SK-N-DZ (cell line): ENCODE results near the gene PAPPA2.

ENCODE experiments used
- DNase-seq: peaks from one replicate; pipeline ENCODE4 v3.0.0-alpha.2; 2015; ENCODE audit warnings: low spot score

Gene PAPPA2

GRCh38 chr1:176501599-176501998 is 38.6 kb downstream of the PAPPA2 start:
- DNase-seq, result no peak

DNA sequence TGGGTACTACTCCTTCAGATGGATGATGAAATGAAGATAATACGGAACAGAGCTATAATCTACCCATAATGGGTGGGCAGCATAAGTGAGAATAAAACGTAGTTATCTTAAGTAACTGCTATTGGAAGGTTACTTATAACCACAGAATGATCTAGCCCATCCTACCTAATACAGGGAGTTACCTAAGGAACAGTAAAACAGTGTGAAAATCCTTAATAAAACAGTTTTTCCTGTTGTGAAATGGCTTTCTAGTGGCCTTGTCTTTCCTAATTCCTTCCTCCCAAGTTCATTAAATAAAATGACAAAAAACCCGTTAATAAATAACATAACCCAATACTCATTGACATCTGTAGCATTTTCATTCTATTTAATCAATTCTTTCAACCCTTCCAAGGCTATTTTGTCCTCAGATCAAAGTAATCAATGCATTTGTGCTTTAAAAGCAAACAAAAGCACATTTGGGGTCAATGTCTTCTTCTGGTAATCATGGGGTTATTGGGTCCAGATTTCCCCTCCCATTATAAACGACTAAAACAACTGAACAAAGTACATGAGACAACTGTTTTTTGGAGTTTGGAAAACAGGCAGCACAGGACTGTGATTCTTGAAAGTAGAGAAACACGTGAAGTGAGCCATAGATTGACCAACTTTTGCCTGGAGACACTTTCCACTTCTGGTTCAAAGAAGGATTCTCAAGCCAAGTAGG is 42.0 kb downstream of the PAPPA2 start:
- no peak for DNase-seq

- no peak for DNase-seq
Measured at GRCh38 chr1:176512966-176513365, 50.0 kb downstream of the PAPPA2 start.

DNA sequence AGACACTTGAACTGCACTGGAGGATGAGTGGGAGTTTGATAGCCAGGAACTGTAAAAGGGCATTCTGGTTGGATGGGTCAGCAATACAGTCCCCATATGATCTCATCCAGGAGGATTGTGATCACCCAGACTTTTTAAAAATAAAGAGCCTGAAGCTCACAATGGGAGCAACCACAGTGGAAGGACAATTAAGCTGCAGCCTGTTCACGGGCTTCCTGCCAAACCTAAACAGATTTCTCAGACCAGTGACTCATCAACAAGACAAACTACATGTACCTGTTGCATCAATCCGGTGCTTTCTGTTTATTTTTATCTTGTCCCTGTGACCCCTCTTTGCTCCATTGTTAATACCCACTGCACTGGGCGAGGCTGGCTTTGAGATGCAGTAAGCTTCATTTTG is 52.3 kb downstream of the PAPPA2 start:
- no peak for DNase-seq

- no peak for DNase-seq
Measured at GRCh38 chr1:176517484-176517883, 54.5 kb downstream of the PAPPA2 start.

GRCh38 chr1:176521211-176521610 is 58.2 kb downstream of the PAPPA2 start:
- no peak for DNase-seq

DNA sequence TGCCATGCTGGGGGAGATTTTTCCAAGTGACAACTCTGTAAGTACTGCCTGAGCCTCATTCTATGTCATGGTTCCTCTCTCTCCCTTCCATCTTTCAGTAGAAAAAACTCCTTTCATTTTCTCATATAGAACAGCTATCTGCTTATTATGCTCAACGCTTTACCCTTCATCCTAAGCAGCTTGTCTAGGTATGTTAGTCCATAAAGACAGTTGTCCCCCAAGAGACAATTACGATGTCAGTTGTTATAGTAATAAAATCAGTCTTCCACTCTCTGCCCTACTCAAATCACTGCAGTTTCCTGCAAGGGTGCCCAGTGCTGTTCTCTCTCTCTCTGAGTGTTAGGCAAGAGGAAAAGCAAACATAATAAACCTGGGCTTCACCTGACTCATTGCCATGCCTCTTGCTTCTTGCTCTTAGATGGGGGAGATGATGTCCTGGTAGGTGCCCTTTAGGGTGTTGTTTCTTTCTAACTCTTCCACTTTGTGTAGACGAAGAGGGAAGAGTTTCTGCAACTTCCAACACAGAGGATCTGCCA is 59.4 kb downstream of the PAPPA2 start:
- no peak for DNase-seq

GRCh38 chr1:176529395-176530090 is 66.6 kb downstream of the PAPPA2 start:
- no peak for DNase-seq

- DNase-seq, result no peak
Measured at GRCh38 chr1:176531036-176531435, 68.1 kb downstream of the PAPPA2 start.

DNA sequence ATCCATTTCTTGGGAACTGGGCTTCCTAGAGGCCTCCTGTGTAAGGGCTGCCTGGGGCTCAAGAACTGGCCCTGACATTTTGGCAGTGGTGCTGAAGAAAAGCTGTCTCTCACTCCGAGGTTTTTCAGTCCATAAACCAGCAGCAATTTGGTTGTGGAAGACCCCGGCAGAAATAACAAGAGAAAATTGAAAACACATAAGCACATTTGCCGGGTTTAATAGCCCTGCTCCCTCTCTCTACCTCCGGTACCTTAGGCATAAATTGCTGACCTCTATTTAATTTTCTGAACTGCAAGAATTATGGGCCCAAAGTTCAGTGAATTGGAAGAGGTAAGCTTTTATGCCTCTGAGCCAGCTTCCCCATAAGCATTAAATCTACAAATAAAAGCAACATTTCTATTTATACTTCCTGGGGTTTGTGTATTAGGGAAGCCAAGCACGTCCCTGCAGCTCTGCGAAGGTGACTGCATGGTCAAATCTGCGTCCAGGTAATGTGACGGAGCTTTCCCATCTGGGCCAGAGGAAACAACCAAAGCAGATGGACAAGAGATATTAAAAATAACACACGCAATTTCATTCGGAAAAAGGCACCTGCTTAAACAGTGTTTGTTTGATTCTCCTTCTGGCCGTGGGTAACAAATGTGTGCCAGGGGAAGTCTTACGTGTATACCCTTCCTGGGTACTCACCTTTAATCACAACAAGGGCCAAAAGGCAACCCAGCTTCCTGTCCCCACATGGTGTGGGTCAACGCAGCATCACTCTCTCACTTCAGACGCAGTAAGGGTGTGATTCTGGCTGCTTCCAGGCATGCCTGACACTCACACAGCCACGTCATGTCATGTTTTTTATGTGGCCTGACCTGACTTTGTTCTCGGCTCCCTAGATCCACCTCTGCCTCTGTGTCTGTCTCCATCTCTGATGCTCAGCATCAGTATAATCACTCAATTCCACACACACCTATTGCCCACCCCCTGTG is 69.2 kb downstream of the PAPPA2 start:
- DNase-seq, result no peak

DNA sequence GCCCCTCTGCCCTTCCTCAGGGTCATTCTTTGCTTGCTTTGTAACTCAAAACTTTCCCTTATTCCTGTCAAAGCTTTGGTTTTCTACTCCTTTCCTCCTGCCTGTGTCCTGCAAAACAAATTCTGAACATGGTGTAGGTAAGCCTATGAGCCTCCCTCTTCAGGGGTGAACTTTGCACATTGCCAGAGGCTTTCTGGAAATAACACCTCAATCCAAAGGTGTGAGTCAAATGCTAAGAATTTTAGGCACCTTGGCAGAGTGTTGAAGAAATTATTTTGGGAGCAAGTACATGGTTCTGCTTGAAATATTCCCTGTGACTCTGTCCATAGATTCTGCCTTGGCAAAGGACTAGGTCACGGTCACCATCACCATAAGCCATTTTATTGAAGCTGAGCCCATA is 70.0 kb downstream of the PAPPA2 start:
- DNase-seq, result no peak

DNA sequence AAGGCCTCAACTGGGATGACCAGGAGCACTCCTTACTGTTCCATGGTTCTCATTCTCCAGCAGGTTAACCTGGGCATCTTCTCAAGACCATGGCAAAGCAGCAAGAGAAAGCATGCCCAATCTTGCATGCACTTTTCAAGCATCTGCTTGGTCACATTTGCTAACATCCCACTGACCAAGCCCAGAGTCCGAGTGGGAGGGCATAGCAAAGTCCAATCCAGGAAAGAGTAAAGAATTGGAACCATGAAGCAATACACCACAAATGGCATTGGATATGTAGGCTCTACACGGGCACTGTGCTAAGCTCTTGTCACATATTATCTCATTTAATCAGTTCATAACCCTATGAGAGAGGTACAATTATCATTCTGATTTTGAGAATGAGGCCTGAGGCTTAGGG is 73.6 kb downstream of the PAPPA2 start:
- no peak for DNase-seq

- DNase-seq, result no peak
Measured at GRCh38 chr1:176539018-176539417, 76.0 kb downstream of the PAPPA2 start.

DNA sequence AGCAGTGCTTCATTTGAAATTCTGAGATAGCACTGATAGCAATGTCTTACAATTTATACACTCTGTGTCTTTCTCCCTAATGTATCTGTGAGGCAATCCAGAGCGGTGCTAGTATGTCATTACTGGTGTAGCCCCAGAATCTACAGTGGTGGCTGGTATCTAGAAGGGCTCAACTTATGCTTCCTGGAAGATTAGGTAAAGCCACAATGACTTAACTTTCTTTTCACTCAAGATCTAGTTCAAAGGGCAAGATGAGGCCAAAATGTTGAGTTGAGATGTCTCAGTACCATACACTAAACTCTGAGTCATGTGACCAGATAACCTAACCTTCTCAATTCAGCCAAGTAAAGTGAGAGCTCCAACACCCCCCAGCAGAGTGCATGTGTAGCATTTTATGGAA is 77.5 kb downstream of the PAPPA2 start:
- DNase-seq, result no peak

DNA sequence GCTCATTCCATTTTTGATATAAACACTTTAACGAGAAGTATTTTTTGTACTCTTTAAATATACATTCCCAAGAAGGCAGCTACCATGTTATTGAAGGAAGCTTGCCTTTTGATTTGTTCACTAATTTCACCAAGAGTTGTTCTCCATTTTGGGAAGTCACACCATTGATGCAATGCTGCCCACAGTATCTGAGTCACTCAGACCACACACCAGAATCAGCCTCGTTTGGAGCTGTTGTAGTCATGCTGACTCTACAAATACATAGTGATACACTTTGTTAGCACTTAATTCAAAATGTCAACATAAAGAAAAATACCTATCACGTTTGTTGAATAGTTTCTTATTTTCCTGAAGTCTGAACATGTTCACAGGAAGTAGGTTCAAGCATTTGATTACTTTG is 78.7 kb downstream of the PAPPA2 start:
- no peak for DNase-seq

GRCh38 chr1:176542352-176542751 is 79.4 kb downstream of the PAPPA2 start:
- DNase-seq, result no peak

DNA sequence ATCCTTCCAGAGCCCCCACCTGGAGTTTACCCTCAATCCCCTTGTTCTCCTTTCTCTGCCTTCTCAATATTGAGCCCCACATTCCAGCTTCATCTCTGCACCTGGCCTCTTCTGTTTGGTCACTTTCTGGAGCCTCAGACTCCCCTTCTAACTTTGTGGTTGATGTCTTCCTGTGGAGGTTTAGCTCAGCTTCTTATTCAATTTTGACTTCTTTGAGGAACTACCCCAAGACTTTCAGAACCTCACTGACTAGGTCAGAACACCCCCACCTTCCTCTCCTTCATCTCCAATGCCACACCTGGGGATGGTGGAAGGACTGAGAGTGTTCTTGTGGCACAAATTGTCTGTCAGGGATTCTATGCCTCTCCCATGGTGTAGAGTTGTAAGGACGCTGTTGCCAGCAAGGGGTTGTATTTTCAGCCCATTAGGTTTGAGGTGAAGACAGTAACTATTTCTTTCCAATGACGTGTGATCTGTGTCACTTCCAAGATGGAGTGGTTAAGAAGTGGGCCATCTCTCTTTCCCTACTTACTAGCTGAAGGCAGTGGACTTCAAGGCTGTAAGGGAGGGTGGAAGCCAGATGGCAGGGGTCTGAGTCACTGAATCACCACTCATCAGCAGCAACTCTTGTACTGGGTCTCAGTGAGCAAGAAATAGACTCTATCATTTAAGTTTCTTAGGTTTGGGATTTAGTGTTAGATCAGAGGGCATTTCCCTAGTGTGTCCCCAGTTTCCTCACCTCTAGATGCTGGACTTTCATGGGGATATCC is 80.6 kb downstream of the PAPPA2 start:
- DNase-seq, result no peak

DNA sequence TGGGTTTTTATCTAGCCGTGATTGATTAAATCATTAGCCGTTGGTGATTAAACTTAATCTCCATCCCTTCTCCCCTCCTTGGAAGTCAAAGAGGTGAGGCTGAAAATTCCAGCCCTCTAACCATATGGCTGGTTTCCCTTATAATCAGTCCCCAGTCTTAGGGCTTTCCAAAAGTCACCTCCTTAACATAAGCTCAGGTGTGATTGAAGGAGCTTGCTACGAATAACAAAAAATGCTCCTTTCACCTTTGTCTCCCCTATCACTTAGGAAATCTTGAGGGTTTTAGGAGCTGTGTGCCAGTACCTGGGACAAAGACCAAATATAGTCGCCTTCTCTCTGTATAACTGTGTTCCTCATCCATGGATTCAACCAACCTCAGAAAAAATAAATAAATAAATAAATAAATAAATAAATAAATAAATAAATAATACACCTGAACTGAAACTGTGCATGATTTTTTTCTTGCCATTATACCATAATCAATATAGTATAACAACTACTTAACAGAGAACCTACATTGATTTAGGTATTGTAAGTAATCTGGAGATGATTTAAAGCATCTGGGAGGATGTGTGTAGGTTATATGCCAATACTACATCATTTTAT is 82.2 kb downstream of the PAPPA2 start:
- no peak for DNase-seq

DNA sequence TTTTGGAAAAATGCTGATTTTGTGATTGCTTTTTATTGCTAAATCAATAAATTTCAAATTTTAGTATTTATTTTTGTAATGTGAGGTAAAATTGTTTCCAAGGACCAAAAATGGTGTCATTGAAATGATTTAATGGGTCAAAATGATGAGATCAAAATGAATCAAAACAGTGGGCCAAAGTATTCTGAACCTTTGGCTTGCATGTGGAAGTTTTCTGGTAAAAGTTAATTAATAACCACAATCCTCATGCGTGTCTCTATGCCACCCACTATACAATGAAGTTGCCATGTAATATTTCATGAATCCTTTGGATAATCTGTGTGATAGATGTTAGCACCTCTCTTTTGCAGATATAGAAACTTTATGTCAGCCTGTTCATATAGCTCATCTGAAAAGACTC is 83.8 kb downstream of the PAPPA2 start:
- no peak for DNase-seq

- no peak for DNase-seq
Measured at GRCh38 chr1:176551146-176551545, 88.2 kb downstream of the PAPPA2 start.
